Measurements from ENCODE around the gene PCDHAC1.

Gene PCDHAC1

DNA sequence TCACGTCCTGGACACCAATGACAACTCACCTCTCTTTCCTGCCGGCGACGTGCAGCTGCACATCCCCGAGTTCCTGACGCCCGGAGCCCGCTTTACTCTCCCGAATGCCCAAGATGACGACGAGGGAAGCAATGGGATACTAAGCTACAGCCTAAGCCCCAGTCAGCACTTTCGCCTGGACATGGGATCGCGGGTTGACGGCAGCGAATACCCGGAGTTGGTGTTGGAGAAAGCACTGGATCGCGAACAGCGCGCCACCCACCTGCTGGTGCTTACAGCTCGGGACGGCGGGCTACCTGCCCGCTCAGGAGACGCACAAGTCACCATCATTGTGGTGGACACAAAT is 1.1 kb downstream of the PCDHAC1 start:
- H3K9ac ChIP-seq (ENCODE audit: low read length) = peak overlapping the region; percentile 77
- no peak overlapping the region for H2AK5ac ChIP-seq (ENCODE audit: low read length)
- H3K4me2 ChIP-seq (ENCODE audit: low read length) = peak overlapping the region; percentile 99
- no peak overlapping the region for H3K27ac ChIP-seq (ENCODE audit: low read depth, low read length)
- H3K4me3 ChIP-seq (ENCODE audit: low read length) = peak overlapping the region; percentile 21
- H2BK15ac ChIP-seq (replicated peaks; ENCODE audit: low read depth) = no peak overlapping the region
- no peak overlapping the region for H3K18ac ChIP-seq (ENCODE audit: low read length)
- no peaks in the 10 kb centered on the region for H3K79me1 ChIP-seq (ENCODE audit: low read length)
- no CpG with 5 or more reads among the region's 26 CpGs for WGBS (ENCODE audit: extremely low coverage, insufficient coverage, low lambda C conversion rate)
- no peak overlapping the region for H2BK5ac ChIP-seq (ENCODE audit: low read length)
- H3K4ac ChIP-seq (ENCODE audit: low read depth, low read length) = no peak overlapping the region
- H2BK120ac ChIP-seq (ENCODE audit: low read depth, low read length) = no peak overlapping the region
- H3K36me3 ChIP-seq (ENCODE audit: control insufficient read depth, insufficient read depth, low read length) = no peaks in the 10 kb centered on the region
- no peaks in the 10 kb centered on the region for H3K79me2 ChIP-seq (ENCODE audit: control insufficient read depth, insufficient read depth, low read length)
- H4K5ac ChIP-seq (ENCODE audit: low read length) = no peak overlapping the region
- no peak overlapping the region for H3K23ac ChIP-seq (ENCODE audit: low read length)
- peaks cover 2% of the 10 kb centered on the region for H3K4me1 ChIP-seq (ENCODE audit: control insufficient read depth, low read depth, low read length)
- peak; percentile 72 for DNase-seq
- no peak overlapping the region for H4K8ac ChIP-seq (ENCODE audit: low read depth, low read length)
- no peaks in the 10 kb centered on the region for H3K27me3 ChIP-seq (ENCODE audit: insufficient read depth, low read length, poor library complexity)
- peak overlapping the region; percentile 89 for H3K56ac ChIP-seq (ENCODE audit: low read length)

DNA sequence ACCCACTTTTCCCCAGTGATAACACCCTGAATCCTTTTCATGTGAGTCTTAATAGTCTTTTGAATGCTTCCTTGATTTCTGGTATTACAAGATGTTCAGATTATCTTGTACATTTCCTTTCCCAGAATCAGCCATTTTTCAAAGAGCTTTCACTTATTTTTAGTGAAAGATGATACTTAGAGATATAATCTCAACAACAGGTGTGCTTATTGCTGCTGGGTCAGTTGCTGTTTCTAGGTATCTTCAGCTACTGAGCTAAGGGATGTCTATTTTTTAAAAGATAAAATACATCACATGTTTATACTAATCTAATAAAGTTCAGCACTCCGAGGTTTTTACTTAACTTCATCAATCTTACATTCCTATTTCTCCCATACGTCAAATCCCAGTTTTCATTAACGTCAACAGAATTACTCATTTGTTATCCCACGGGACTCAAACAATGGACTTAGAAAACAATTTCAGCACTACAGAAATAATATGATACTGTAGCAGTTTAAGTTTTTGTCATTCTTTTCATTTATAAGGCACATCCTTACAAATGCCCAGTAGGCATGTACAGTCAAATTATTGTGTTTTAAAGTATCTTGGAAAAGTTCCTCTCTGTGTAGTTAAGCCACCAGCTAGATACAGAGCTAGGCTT is 9.0 kb downstream of the PCDHAC1 start:
- Histone ChIP-seq H3K9ac (ENCODE audit: low read length) (no peak overlapping the region), H3K27ac (ENCODE audit: low read depth, low read length) (no peak overlapping the region), H3K4ac (ENCODE audit: low read depth, low read length) (no peak overlapping the region), H3K79me2 (ENCODE audit: control insufficient read depth, insufficient read depth, low read length) (no peaks in the 10 kb centered on the region), H3K4me2 (ENCODE audit: low read length) (no peak overlapping the region), H4K5ac (ENCODE audit: low read length) (no peak overlapping the region), H3K18ac (ENCODE audit: low read length) (no peak overlapping the region), H2AK5ac (ENCODE audit: low read length) (no peak overlapping the region), H2BK15ac (replicated peaks; ENCODE audit: low read depth) (no peak overlapping the region), H3K4me1 (ENCODE audit: control insufficient read depth, low read depth, low read length) (no peaks in the 10 kb centered on the region), H3K27me3 (ENCODE audit: insufficient read depth, low read length, poor library complexity) (no peaks in the 10 kb centered on the region), H4K8ac (ENCODE audit: low read depth, low read length) (no peak overlapping the region), H3K36me3 (ENCODE audit: control insufficient read depth, insufficient read depth, low read length) (no peaks in the 10 kb centered on the region), H2BK120ac (ENCODE audit: low read depth, low read length) (no peak overlapping the region), H3K79me1 (ENCODE audit: low read length) (no peaks in the 10 kb centered on the region), H2BK5ac (ENCODE audit: low read length) (no peak overlapping the region), H3K56ac (ENCODE audit: low read length) (no peak overlapping the region), H3K23ac (ENCODE audit: low read length) (no peak overlapping the region), H3K4me3 (ENCODE audit: low read length) (no peak overlapping the region)
- no peak for DNase-seq
- WGBS (ENCODE audit: extremely low coverage, insufficient coverage, low lambda C conversion rate) = 100% methylated on average over 4 of the region's 4 CpGs

DNA sequence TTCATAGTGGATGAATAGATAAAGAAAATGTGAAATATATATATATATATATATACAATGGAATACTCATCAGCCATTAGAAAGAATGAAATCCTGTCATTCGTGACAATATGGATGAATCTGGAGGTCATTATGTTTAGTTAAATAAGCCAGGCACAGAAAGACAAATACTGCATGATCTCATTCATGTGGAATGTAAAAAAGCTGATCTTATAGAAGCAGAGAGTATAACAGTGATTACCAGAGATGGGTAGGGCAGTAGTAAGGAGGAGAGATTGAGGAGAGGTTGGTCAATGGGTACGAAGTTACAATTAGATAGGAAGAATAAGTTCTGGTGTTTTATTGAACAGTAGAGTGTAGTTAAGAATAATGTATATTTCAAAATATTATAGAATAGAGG is 20.5 kb downstream of the PCDHAC1 start:
- Histone ChIP-seq H3K27me3 (ENCODE audit: insufficient read depth, low read length, poor library complexity) (no peaks in the 10 kb centered on the region), H3K79me2 (ENCODE audit: control insufficient read depth, insufficient read depth, low read length) (no peaks in the 10 kb centered on the region), H3K36me3 (ENCODE audit: control insufficient read depth, insufficient read depth, low read length) (no peaks in the 10 kb centered on the region), H2BK120ac (ENCODE audit: low read depth, low read length) (no peak overlapping the region), H2AK5ac (ENCODE audit: low read length) (no peak overlapping the region), H3K23ac (ENCODE audit: low read length) (no peak overlapping the region), H3K4me1 (ENCODE audit: control insufficient read depth, low read depth, low read length) (no peaks in the 10 kb centered on the region), H3K4ac (ENCODE audit: low read depth, low read length) (no peak overlapping the region), H2BK5ac (ENCODE audit: low read length) (no peak overlapping the region), H3K18ac (ENCODE audit: low read length) (no peak overlapping the region), H4K5ac (ENCODE audit: low read length) (no peak overlapping the region), H3K56ac (ENCODE audit: low read length) (no peak overlapping the region), H3K27ac (ENCODE audit: low read depth, low read length) (no peak overlapping the region), H3K4me2 (ENCODE audit: low read length) (no peak overlapping the region), H4K8ac (ENCODE audit: low read depth, low read length) (no peak overlapping the region), H2BK15ac (replicated peaks; ENCODE audit: low read depth) (no peak overlapping the region), H3K9ac (ENCODE audit: low read length) (no peak overlapping the region), H3K79me1 (ENCODE audit: low read length) (no peaks in the 10 kb centered on the region), H3K4me3 (ENCODE audit: low read length) (no peak overlapping the region)
- DNase-seq = peak; percentile 10
- no CpG with 5 or more reads among the region's 2 CpGs for WGBS (ENCODE audit: extremely low coverage, insufficient coverage, low lambda C conversion rate)

DNA sequence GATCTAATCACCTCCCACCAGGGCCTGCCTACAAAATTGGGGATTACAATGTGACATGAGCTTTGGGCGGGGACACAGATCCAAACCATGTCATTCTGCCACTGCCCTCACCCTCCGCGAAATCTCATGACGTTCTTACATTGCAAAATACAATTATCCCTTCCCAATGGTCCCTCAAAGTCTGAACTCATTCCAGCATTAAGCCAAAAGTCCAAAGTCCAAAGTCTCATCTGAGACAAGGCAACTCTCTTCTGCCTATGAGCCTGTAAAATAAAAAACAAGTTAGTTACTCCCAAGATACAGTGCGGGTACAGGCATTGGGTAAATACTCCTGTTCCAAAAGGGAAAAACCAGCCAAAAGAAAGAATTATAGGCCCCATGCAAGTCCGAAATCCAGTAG is 25.5 kb downstream of the PCDHAC1 start:
- H3K4me2 ChIP-seq (ENCODE audit: low read length) = no peak overlapping the region
- H3K4me3 ChIP-seq (ENCODE audit: low read length) = no peak overlapping the region
- H3K56ac ChIP-seq (ENCODE audit: low read length) = no peak overlapping the region
- no peak overlapping the region for H3K23ac ChIP-seq (ENCODE audit: low read length)
- no peak overlapping the region for H2BK15ac ChIP-seq (replicated peaks; ENCODE audit: low read depth)
- DNase-seq = no peak
- no peak overlapping the region for H2BK120ac ChIP-seq (ENCODE audit: low read depth, low read length)
- no peaks in the 10 kb centered on the region for H3K36me3 ChIP-seq (ENCODE audit: control insufficient read depth, insufficient read depth, low read length)
- H3K4ac ChIP-seq (ENCODE audit: low read depth, low read length) = no peak overlapping the region
- H3K27me3 ChIP-seq (ENCODE audit: insufficient read depth, low read length, poor library complexity) = no peaks in the 10 kb centered on the region
- H3K18ac ChIP-seq (ENCODE audit: low read length) = no peak overlapping the region
- H4K8ac ChIP-seq (ENCODE audit: low read depth, low read length) = no peak overlapping the region
- no peak overlapping the region for H2BK5ac ChIP-seq (ENCODE audit: low read length)
- H3K79me1 ChIP-seq (ENCODE audit: low read length) = no peaks in the 10 kb centered on the region
- no peak overlapping the region for H2AK5ac ChIP-seq (ENCODE audit: low read length)
- no peak overlapping the region for H3K27ac ChIP-seq (ENCODE audit: low read depth, low read length)
- no peaks in the 10 kb centered on the region for H3K79me2 ChIP-seq (ENCODE audit: control insufficient read depth, insufficient read depth, low read length)
- H3K4me1 ChIP-seq (ENCODE audit: control insufficient read depth, low read depth, low read length) = no peaks in the 10 kb centered on the region
- H3K9ac ChIP-seq (ENCODE audit: low read length) = no peak overlapping the region
- no CpG with 5 or more reads among the region's 6 CpGs for WGBS (ENCODE audit: extremely low coverage, insufficient coverage, low lambda C conversion rate)
- no peak overlapping the region for H4K5ac ChIP-seq (ENCODE audit: low read length)

DNA sequence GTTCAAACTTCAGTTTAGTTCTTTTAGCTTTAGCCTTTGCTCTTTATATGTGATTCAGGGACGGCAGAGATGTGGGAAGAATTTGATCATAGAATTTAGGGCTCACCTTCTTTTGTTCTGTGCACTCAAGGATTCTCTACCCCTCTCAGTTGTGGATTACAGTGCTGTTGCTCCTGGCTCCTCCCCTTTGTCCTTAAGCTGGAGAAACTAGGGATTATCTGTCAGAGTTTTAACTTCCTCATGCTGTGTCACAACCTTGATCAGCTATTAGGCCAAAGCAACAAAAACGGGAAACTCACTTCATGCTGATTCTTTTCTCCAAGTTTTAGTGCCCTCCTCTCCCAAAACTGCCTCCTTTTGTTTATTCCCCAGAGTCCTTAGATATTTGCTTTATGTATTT is 27.1 kb downstream of the PCDHAC1 start:
- Histone ChIP-seq H3K79me1 (ENCODE audit: low read length) (no peaks in the 10 kb centered on the region), H4K8ac (ENCODE audit: low read depth, low read length) (no peak overlapping the region), H2BK5ac (ENCODE audit: low read length) (no peak overlapping the region), H3K36me3 (ENCODE audit: control insufficient read depth, insufficient read depth, low read length) (no peaks in the 10 kb centered on the region), H3K27me3 (ENCODE audit: insufficient read depth, low read length, poor library complexity) (no peaks in the 10 kb centered on the region), H3K56ac (ENCODE audit: low read length) (no peak overlapping the region), H3K4me1 (ENCODE audit: control insufficient read depth, low read depth, low read length) (no peaks in the 10 kb centered on the region), H3K27ac (ENCODE audit: low read depth, low read length) (no peak overlapping the region), H3K4ac (ENCODE audit: low read depth, low read length) (no peak overlapping the region), H3K4me3 (ENCODE audit: low read length) (no peak overlapping the region), H3K18ac (ENCODE audit: low read length) (no peak overlapping the region), H3K79me2 (ENCODE audit: control insufficient read depth, insufficient read depth, low read length) (no peaks in the 10 kb centered on the region), H2AK5ac (ENCODE audit: low read length) (no peak overlapping the region), H2BK15ac (replicated peaks; ENCODE audit: low read depth) (no peak overlapping the region), H4K5ac (ENCODE audit: low read length) (no peak overlapping the region), H3K9ac (ENCODE audit: low read length) (no peak overlapping the region), H3K4me2 (ENCODE audit: low read length) (no peak overlapping the region), H2BK120ac (ENCODE audit: low read depth, low read length) (no peak overlapping the region), H3K23ac (ENCODE audit: low read length) (no peak overlapping the region)
- WGBS (ENCODE audit: extremely low coverage, insufficient coverage, low lambda C conversion rate) = no CpG with 5 or more reads among the region's 2 CpGs
- DNase-seq = peak; percentile 63

DNA sequence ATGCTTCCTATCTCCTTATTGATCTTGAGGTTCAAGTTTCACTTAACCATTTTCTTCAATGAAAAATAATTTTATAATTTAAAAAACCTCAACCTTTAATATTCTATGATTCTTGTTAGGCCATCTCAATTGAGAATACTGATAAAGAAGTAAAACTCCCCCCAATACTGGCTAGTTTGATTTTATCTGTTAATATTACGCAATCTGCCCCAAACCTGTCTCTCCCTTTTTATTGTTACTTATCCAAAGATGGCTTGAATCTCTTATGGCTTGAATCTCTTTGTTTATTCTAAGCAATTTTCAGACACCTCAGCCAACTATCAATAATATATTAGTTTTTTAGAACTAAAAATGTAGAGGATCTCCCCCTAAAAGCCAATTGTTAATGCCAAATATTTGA is 36.1 kb downstream of the PCDHAC1 start:
- Histone ChIP-seq H3K27ac (ENCODE audit: low read depth, low read length) (no peak overlapping the region), H2AK5ac (ENCODE audit: low read length) (no peak overlapping the region), H3K79me2 (ENCODE audit: control insufficient read depth, insufficient read depth, low read length) (no peaks in the 10 kb centered on the region), H3K4me2 (ENCODE audit: low read length) (no peak overlapping the region), H4K5ac (ENCODE audit: low read length) (no peak overlapping the region), H4K8ac (ENCODE audit: low read depth, low read length) (no peak overlapping the region), H3K4ac (ENCODE audit: low read depth, low read length) (no peak overlapping the region), H3K4me3 (ENCODE audit: low read length) (no peak overlapping the region), H3K36me3 (ENCODE audit: control insufficient read depth, insufficient read depth, low read length) (no peaks in the 10 kb centered on the region), H3K79me1 (ENCODE audit: low read length) (no peaks in the 10 kb centered on the region), H3K27me3 (ENCODE audit: insufficient read depth, low read length, poor library complexity) (no peaks in the 10 kb centered on the region), H3K56ac (ENCODE audit: low read length) (no peak overlapping the region), H3K4me1 (ENCODE audit: control insufficient read depth, low read depth, low read length) (peaks cover 6% of the 10 kb centered on the region), H3K18ac (ENCODE audit: low read length) (no peak overlapping the region), H2BK15ac (replicated peaks; ENCODE audit: low read depth) (no peak overlapping the region), H3K9ac (ENCODE audit: low read length) (no peak overlapping the region), H2BK120ac (ENCODE audit: low read depth, low read length) (no peak overlapping the region), H3K23ac (ENCODE audit: low read length) (no peak overlapping the region), H2BK5ac (ENCODE audit: low read length) (no peak overlapping the region)
- DNase-seq = no peak
- no CpG with 5 or more reads among the region's 1 CpG for WGBS (ENCODE audit: extremely low coverage, insufficient coverage, low lambda C conversion rate)

All from mesendoderm (in vitro differentiated cells).